ENCODE measurements around the gene CLPTM1.
A peak's percentile ranks its signal among the peaks of the same experiment; 100 is the strongest.

DNA sequence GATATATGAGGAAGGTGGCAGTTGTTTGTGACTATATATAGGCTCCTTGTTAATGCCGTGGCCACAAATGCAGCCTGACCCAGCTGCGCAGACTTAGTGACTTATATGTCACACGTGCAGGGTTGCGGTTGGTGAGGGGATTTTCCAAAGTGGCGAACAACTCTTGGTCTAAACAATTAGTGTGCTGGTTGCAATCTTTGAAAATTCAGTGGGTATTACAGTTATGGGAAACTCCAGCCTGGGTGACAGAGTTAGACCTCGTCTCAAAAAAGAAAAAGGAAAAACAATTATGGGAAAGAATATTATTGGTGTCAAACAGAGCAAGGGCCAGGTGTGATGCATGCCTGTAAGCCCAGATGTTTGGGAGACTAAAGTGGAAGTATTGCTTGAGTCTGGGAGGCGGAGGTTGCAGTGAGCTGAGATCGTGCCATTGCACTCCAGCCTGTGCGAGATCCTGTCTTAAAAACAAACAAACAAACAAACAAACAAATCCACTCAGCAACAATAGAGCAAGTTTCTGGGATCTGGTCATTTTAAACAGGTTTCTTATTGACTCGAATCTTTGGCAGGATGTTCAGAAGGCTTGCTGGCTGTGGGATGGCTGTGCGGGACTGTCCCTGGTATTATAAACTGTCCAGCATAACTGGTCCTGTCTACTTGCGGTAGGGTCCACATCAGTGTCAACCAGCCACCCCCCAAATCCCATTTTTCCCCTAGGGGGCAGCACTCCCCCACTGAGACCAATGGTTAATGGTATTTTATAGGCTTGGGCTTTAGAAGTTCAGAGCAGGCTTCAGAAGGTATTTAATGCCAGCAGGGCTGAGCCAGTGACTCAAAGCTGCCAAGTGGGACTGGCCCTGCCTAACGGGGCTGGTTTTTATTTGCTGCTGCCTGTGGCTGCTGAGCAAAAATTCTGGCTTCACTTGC is 61.5 kb downstream of the CLPTM1 start:
- peak; percentile 76 for TF ChIP-seq CTCF (conservative IDR thresholded peaks at IDR 0.05; ENCODE audit: low read depth, low read length)
- TF ChIP-seq EZH2 (IDR thresholded peaks at IDR 0.05; ENCODE audit: borderline replicate concordance, low read depth, low read length, poor library complexity, severe bottlenecking): no peak

Measured in A673 (cell line).